HG02571 (cell line): ENCODE results near the gene ZNF593OS.

Experiments
- ATAC-seq: cut with Tn5 transposase; IDR thresholded peaks from one replicate; pipeline ENCODE4 v1.9.1; 2021; ENCODE audit warnings: mild to moderate bottlenecking, moderate library complexity; ENCODE audit not compliant: unreplicated experiment

ZNF593OS gene

GRCh38 chr1:26160527-26161414 is 10.9 kb downstream of the ZNF593OS start:
- no peak for ATAC-seq

DNA sequence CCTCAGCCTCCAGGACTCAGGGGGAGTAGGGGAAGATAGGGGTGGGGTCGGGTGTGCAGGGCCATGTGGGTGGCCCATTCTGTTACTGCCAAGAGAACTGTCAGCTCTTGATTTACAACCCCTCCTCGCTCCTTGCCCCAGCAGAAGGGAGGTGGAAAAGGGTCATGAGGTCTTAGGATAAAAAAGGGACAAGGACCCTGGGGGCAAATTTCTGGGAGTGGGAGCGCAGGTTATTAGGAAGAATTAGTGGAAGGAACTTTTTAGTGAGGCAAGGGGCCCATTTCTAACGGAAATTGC is 11.9 kb downstream of the ZNF593OS start:
- ATAC-seq, result no peak

DNA sequence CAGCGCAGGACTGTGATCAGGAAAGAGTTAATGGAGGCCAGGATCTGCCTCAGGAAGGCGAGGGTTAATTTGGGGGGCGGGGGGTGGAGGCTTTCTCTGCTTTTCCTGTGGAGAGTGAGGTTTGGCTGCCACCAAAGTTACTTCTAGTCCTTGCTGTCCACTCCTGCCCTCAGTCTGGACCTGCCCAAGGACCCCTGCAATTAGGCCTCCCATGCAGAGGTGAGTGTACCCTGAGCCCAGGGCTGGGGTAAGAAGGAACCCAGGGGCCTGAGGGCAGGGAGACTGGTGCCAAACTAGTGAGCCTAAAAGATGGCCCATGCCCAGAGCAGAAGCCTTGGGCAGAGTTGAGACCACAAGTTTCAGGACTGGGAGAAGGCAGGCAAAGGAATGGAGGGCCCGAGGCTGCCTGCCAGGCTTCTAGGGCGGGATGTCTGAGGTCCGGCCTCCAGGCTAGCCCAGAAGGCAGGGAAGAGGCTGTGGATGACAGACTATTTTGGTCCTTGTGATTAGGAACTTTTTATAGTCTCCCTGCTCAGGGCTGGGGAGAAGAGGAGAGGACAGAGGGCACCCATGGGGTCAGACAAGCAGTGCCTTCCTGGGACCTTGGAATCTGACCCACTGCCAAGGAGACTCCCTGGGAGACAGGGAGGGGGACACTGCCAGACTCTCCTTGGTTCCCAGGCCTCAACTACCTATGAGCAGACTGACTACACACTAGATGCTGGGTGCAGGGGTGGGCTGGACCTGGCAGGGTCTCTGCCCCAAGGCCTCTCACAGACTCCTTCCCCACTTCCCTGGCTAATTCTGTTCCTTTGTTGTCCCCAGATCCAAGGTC is 12.5 kb downstream of the ZNF593OS start, which contains the start of gene FAM110D:
TSS of gene FAM110D (plus strand) at position 172 of the 835 bp plus-strand sequence. CDS start 2,213 bp downstream, outside the sequence.
- ATAC-seq, result no peak

GRCh38 chr1:26158271-26158907 is 13.2 kb downstream of the ZNF593OS start:
- ATAC-seq, result no peak

DNA sequence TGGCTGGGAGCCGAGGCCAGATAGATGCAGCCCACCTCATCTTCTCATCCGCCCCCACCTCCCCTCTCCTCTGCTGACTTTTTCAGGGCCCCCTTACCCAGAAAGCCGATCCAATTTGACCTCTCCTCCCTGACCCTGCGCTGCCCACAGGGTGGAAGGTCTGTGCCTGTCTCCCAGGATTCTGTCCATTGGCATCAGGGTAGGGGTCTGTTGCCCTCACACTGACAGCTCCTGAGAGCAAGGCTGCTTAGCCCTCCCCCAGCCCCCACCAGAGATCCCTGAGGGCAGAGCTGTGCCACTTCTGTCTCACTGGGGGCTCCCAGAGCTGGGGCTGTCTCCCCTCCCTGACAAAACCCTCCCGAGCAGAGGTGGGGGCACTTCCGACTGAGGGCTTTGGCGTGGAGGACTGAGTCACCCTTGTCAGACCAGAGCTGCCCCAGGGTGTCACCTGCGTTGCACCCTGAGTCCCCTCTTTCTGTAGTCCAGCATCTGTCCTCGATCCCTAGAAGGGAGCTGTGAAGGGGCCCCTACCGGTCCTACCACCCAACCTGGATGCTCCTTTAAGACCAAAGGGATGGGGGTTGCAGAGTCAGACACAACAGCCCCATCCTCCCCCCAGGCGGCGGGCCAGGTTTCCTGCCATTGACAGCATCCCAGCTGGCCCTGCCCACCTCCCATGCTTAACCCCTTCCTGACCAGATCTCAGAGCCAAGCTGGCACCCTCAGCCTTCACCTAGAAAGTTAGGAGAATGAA is 15.2 kb downstream of the ZNF593OS start:
- ATAC-seq, result no peak

DNA sequence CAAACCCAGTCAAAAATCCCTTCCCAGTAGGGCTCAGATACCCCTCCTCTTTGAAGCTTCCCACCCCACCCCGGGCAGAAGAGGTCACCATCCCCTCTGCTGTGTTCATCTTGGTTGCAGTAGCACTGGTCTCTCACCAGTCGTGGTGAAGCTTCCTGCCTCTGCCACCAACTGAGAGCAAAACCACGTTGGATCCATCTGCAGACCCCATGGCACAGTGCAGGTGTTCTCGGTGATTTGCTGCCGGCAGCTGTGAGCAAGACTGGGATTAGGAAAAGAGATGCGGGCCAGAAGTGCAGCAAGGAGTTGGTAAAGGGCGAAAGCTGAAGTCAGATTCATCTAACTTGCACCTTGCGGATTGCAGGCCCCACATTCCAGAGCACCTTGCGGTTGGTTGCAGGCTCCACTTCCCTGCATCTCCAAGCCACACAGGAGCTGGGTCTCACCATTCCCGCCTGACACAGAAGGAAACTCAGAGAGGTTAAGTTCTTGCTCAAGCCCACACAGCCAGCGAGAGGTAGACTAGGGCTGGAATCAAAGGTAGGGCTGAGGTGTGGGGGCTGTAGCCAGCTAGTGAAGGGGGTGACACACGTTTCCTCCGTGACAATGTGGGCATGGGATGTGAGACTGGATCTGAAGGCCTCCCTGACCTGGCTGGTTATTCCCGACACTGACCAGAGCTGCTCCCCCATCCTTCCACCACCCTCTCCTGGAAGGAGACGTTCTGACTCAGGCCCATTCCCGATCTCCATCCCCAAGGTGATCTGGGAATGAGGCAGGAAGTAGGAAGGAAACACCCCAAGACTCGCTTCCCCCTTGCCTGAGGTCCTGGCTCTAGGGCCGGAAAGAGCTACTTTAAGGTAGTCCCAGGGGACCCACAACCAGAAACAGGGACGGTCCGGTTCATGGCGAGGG is 16.0 kb downstream of the ZNF593OS start:
- ATAC-seq, result no peak

DNA sequence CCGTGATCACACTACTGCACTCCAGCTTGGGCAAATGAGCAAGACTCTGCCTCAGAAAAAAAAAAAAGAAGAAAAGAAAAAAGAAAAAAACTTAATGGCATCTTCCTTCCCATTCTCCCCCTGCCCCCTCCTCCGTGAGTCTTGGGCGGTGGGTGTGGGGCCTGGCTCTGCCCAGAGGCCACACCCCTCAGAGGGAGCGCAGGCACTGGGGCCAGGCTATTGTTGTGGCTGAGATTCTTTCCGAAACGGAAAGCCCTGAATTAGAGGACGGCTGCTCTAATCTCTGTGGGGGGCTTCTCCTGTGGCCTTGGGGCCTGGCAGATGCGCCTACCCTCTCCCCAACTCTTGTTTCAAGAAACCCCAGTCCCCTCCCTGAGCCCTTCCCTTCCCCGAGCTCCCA is 16.9 kb downstream of the ZNF593OS start:
- no peak for ATAC-seq

- no peak for ATAC-seq
These were observed 17.6 kb downstream of the ZNF593OS start for GRCh38 chr1:26153966-26154532.

- no peak for ATAC-seq
These were observed 22.7 kb downstream of the ZNF593OS start for GRCh38 chr1:26148887-26149286.

DNA sequence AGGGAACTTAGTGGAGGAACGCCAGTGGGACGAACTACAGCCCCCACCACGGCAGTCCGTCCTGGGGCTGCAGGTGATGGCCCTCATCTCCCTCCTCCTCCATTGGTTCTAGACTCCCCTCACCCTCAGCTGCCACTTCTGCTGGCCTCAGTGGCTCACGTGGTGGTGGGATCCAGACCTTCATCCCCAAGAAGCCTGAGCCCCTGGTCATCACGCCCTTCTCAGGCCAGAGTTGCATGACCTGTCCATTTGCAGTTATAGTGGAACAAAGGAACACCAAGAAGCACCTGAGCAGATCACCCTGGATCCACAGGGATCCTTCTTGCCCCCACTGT is 25.7 kb downstream of the ZNF593OS start:
- no peak for ATAC-seq

DNA sequence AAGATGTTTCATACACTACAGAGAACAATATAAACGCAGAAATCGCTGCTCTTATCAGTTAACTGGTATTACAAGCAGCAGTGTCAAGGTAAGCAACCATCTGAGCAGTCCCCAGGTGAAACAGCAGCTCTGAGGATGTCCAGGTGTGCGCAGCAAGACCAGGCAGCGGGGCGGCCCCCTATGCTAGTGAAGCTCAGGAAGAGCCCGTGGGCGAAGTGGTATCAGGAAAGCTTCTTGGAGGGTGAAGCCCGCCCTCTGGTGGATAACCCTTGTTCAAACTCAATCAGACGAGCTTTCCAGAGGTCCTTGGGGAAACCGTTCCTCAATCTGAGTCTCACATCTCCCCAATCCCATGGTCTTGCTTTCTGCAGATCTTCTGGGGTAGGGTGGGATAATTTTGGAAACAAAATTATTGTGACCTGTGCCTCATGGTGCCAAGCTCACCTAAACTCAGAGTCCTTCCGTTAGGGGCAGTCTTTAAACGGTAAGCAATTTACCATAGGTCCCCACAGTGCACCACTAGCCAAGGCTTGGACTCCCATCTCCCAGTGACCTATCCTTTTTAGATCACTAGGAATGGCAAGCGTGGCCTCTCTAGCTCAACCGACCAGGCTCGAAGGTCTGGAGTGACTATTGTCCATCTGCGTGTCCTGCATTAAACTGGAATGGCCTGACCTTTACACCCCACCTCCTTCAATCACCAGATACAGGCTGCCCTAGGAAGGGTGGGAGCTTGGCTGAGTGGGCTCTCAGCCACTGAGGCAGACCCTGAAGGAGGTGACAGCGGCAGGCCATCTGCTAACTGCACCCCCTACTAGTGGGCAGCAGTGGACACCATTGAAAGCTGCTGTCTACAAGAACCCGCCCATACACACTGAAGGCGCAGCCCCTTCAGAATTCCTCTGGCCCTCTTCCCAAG is 26.3 kb downstream of the ZNF593OS start:
- ATAC-seq, result peak; percentile 53

DNA sequence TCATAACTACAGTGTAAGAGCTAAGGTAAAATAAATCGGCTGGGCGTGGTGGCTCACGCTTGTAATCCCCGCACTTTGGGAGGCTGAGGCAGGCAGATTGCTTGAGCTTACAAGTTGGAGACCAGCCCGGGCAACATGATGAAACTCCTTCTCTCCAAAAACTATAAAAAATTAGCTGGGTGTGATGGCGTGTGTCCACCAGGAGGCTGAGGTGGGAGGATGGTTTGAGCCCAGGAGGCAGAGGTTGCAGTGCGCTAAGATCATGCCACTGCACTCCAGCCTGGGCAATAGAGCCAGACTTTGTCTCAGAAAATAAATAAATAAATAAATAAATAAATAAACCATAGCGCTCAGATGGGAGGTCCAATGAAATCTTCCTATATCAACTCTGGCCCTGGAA is 29.5 kb downstream of the ZNF593OS start:
- ATAC-seq, result no peak

DNA sequence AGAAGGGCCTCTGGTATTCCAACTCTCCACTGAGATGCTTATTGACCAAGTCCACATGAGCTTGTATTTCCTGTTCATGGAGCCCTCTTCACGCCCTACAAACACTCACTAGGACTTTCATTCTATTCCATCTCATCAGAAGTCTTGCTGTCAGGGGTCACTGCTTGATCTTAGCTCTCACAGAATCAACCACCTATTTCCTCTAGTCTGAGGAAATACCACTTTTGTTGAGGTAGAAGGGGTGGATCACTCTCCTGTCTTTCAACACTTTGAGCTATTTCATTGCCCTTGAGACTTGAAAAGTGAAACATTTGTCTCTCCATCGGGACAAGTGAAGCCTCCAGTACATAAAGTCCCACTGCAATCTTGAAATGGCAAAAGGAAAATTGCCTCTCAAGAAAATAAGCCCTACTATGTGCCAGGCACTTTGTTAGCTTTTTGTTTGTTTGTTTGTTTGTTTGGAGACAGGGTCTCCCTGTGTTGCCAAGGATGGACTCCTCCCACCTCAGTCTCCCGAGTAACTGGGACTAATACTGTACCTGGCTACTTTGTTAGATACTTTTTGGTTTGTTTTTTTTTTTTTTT is 32.6 kb downstream of the ZNF593OS start:
- no peak for ATAC-seq

- ATAC-seq, result no peak
These were observed 37.2 kb downstream of the ZNF593OS start for GRCh38 chr1:26134466-26134865.

DNA sequence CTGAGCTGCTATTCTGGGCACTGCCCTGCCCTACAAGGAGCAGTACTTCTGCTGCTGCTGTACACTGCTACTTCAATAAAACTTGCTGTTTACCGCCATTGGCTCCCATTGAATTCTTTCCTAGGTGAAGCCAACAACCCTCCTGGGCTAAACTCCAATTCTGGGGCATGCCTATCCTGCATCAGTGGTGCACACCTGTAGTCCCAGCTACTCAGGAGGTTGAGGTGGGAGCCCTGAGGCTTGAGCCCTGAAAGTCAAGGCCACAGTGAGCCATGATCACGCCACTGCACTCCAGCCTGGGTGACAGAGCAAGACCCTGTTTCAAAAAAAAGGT is 38.8 kb downstream of the ZNF593OS start:
- no peak for ATAC-seq

DNA sequence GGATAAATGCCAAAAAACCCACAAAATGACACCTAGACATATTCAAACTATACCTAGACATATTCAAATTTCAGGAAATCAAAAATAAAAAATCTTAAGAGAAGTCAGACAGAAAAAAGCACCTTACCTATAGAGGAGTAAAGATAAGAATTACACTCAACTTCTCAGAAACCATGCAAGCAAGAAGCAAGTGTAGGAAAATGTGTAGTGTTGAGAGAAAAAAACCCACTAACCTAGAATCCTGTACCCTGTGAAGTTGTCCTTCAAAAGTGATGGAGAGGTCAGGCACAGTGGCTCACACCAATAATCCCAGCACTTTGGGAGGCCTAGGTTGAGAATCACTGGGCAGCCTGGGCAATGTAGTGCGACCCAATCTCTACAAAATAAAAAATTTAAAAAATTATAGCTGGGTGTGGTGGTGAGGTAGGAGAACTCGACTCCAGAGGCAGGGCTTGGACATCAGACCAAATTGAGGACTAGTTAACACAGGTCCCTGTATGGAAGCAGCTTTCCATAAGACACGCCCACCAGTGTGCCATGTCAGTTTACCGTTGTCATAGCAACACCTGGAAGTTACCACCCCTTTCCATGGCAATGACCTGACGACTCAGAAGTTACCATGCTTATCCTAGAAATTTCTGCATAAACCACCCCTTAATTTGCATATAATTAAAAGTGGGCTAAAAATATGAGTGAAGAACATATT is 39.4 kb downstream of the ZNF593OS start:
- no peak for ATAC-seq

DNA sequence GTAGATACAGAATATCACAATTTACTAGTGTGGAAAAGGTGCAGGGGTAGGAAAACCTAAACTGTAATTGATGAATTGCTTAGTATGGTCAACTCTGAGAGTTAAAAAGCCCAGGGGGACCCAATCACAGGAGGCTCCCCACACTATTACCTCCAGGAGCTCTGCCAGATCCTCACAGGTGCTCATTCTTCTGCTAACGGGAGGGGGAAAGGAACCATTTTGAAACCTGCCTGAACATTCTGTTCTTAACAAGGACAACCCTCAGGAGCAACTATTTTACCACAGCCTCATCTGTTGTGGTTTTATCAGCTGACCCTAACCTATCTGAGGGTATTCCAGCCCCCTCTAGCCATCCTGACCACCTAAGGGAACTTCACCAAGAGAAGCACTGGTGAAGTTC is 40.9 kb downstream of the ZNF593OS start:
- ATAC-seq, result no peak

GRCh38 chr1:26129778-26130177 is 41.9 kb downstream of the ZNF593OS start:
- ATAC-seq, result no peak
